Kidney epithelial cell (primary cell): ENCODE measurements around the gene PHF1. TPM values are rescaled to one million over a fixed set of nuclear protein-coding genes. Genes with fewer than 3 reads are reported as not detected.
A peak's percentile ranks its signal among the peaks of the same experiment; 100 is the strongest.

Source experiments
- DNase-seq: peaks from one replicate; pipeline ENCODE4 v3.0.0-alpha.2; 2010; ENCODE audit warnings: low read depth
- H3K27me3 ChIP-seq: 2 replicates; pipeline ENCODE4 v1.6.0; 2011; ENCODE audit warnings: low read length; ENCODE audit not compliant: control insufficient read depth, insufficient read depth
- H3K36me3 ChIP-seq: 2 replicates; pipeline ENCODE4 v1.5.1; 2011; ENCODE audit warnings: low read length; ENCODE audit not compliant: control insufficient read depth, insufficient read depth
- H3K4me3 ChIP-seq: 2 replicates; pipeline ENCODE4 v1.5.1; 2011; ENCODE audit warnings: low read depth, mild to moderate bottlenecking, control low read depth, low read length
- CTCF ChIP-seq: IDR thresholded peaks from 2 replicates; pipeline ENCODE4 v1.5.1; 2011; ENCODE audit warnings: mild to moderate bottlenecking, moderate library complexity, low read length, control low read depth, inconsistent platforms; ENCODE audit not compliant: insufficient read depth, poor library complexity, severe bottlenecking
- total RNA-seq: library from RNA; depleted of rRNA; stranded (reverse); fragments of >200 nt; gene quantifications from 2 replicates; pipeline ENCODE4 v1.2.3, GENCODE V29; 2015

The PHF1 gene
- total RNA-seq, 1 donor from 2014 or later, result 27.9 TPM

GRCh38 chr6:33423777-33424176 lies 13.0 kb downstream of the PHF1 start:
- Histone ChIP-seq H3K27me3 (no peaks in the 10 kb centered on the region), H3K36me3 (no peaks in the 10 kb centered on the region), H3K4me3 (no peak overlapping the region)
- no peak for DNase-seq
- no peak for TF ChIP-seq CTCF

- no peak for TF ChIP-seq CTCF
- Histone ChIP-seq H3K36me3 (no peaks in the 10 kb centered on the region), H3K4me3 (peak overlapping the region; percentile 59), H3K27me3 (no peaks in the 10 kb centered on the region)
- no peak for DNase-seq
Observed at GRCh38 chr6:33424855-33425667, 14.2 kb downstream of the PHF1 start.

- Histone ChIP-seq H3K27me3 (no peaks in the 10 kb centered on the region), H3K4me3 (peak overlapping the region; percentile 59), H3K36me3 (no peaks in the 10 kb centered on the region)
- peak; percentile 70 for TF ChIP-seq CTCF
- no peak for DNase-seq
Observed at GRCh38 chr6:33425668-33426577, 15.1 kb downstream of the PHF1 start.

GRCh38 chr6:33426590-33427511 lies 16.0 kb downstream of the PHF1 start:
- H3K4me3 ChIP-seq, result peak overlapping the region; percentile 59
- H3K27me3 ChIP-seq, result no peaks in the 10 kb centered on the region
- H3K36me3 ChIP-seq, result no peaks in the 10 kb centered on the region
- TF ChIP-seq CTCF, result no peak
- no peak for DNase-seq

- TF ChIP-seq CTCF, result peak; percentile 19
- Histone ChIP-seq H3K27me3 (no peaks in the 10 kb centered on the region), H3K36me3 (no peaks in the 10 kb centered on the region), H3K4me3 (peak overlapping the region; percentile 56)
- no peak for DNase-seq
Observed at GRCh38 chr6:33427585-33428223, 16.9 kb downstream of the PHF1 start.
